ENCODE results near the gene SERP2.

The SERP2 gene

DNA sequence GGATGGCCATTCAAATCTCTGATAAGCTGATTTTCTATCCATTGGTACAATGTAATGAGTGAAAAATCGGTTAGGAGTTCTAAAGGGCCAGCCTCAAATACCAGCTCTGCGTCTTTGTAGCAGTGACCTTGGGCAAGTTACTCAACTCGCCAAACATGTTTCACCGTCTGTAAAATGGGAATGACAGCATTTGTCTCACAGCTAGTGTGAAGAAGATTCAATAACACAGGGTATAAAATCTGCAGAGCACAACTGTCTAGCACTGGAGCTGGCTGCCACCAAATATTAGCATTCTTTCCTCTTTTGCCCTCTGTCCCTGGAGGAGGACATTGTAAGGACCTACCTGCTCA is 22.1 kb upstream of the SERP2 start:
- Histone ChIP-seq H3K9me3 (ENCODE audit: insufficient read depth, low read length) (no peaks in the 10 kb centered on the region), H3K79me2 (ENCODE audit: insufficient read depth, low read length) (no peaks in the 10 kb centered on the region), H3K4me3 (ENCODE audit: insufficient read depth, low read length, poor library complexity, severe bottlenecking) (no peak overlapping the region), H3K9ac (ENCODE audit: low read length) (no peak overlapping the region), H2AFZ (ENCODE audit: low read depth, low read length, severe bottlenecking) (no peak overlapping the region), H3K27me3 (ENCODE audit: low read length) (no peaks in the 10 kb centered on the region), H4K20me1 (ENCODE audit: low read depth, low read length) (no peaks in the 10 kb centered on the region), H3K36me3 (ENCODE audit: low read length) (no peaks in the 10 kb centered on the region), H3K9me2 (replicated peaks; ENCODE audit: insufficient read depth, low read length) (no peaks in the 10 kb centered on the region), H3K4me2 (ENCODE audit: low read depth, low read length, poor library complexity, severe bottlenecking) (no peak overlapping the region), H3K27ac (ENCODE audit: low read depth, low read length) (no peak overlapping the region), H3F3A (ENCODE audit: insufficient read depth) (no peaks in the 10 kb centered on the region)
- TF ChIP-seq, protein P1, sequence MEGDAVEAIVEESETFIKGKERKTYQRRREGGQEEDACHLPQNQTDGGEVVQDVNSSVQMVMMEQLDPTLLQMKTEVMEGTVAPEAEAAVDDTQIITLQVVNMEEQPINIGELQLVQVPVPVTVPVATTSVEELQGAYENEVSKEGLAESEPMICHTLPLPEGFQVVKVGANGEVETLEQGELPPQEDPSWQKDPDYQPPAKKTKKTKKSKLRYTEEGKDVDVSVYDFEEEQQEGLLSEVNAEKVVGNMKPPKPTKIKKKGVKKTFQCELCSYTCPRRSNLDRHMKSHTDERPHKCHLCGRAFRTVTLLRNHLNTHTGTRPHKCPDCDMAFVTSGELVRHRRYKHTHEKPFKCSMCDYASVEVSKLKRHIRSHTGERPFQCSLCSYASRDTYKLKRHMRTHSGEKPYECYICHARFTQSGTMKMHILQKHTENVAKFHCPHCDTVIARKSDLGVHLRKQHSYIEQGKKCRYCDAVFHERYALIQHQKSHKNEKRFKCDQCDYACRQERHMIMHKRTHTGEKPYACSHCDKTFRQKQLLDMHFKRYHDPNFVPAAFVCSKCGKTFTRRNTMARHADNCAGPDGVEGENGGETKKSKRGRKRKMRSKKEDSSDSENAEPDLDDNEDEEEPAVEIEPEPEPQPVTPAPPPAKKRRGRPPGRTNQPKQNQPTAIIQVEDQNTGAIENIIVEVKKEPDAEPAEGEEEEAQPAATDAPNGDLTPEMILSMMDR (IDR thresholded peaks at IDR 0.05; ENCODE audit: insufficient read depth, low read length, poor library complexity, severe bottlenecking): no peak
- TF ChIP-seq EZH2phosphoT487 (conservative IDR thresholded peaks at IDR 0.05; ENCODE audit: low read length): no peak

DNA sequence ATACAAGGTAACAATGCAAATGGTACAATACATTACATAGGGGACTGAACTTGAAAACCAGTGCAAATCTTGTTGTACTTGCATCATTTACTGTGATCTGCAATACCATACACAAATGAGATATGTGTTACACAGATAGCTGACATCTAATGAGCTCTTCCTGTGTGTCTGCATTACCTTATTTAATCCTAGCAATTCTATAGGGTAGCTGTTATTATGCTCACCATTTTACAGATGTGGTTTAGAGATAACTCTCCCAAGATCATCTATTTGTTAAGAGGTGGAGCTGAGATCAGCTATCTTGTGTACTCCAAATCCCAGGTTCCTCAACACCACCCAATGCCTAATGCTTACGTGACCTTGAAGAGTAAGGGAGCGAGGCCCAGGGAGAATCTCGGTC is 21.4 kb upstream of the SERP2 start:
- Histone ChIP-seq H3K27ac (ENCODE audit: low read depth, low read length) (no peak overlapping the region), H3K9me3 (ENCODE audit: insufficient read depth, low read length) (no peaks in the 10 kb centered on the region), H3K4me3 (ENCODE audit: insufficient read depth, low read length, poor library complexity, severe bottlenecking) (no peak overlapping the region), H3K9me2 (replicated peaks; ENCODE audit: insufficient read depth, low read length) (no peaks in the 10 kb centered on the region), H3K27me3 (ENCODE audit: low read length) (no peaks in the 10 kb centered on the region), H3K9ac (ENCODE audit: low read length) (no peak overlapping the region), H3K36me3 (ENCODE audit: low read length) (no peaks in the 10 kb centered on the region), H3F3A (ENCODE audit: insufficient read depth) (no peaks in the 10 kb centered on the region), H4K20me1 (ENCODE audit: low read depth, low read length) (no peaks in the 10 kb centered on the region), H3K79me2 (ENCODE audit: insufficient read depth, low read length) (no peaks in the 10 kb centered on the region), H3K4me2 (ENCODE audit: low read depth, low read length, poor library complexity, severe bottlenecking) (no peak overlapping the region), H2AFZ (ENCODE audit: low read depth, low read length, severe bottlenecking) (no peak overlapping the region)
- TF ChIP-seq, protein P1 (IDR thresholded peaks at IDR 0.05; ENCODE audit: insufficient read depth, low read length, poor library complexity, severe bottlenecking): no peak
- TF ChIP-seq EZH2phosphoT487 (conservative IDR thresholded peaks at IDR 0.05; ENCODE audit: low read length): no peak

DNA sequence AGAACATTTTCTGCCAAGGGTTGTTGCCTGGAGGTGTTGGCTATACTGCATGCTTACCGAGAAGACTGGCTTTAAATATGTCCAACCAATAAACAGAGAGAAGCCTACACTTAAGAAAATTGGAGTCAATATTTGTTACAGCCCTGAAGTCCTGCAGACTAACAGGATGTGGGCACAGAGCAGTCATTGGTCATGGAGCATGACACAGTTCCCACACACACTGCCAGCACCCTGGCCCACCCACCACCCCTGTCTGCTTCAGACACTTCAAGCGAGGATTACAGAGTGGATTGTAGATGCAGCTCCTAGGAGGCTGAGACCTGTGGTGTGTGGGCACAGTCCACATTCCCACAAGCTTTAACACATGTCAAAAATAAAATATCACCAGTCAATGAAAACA is 21.0 kb upstream of the SERP2 start:
- Histone ChIP-seq H2AFZ (ENCODE audit: low read depth, low read length, severe bottlenecking) (no peak overlapping the region), H3K36me3 (ENCODE audit: low read length) (no peaks in the 10 kb centered on the region), H3K4me3 (ENCODE audit: insufficient read depth, low read length, poor library complexity, severe bottlenecking) (no peak overlapping the region), H3K9me2 (replicated peaks; ENCODE audit: insufficient read depth, low read length) (no peaks in the 10 kb centered on the region), H3K4me2 (ENCODE audit: low read depth, low read length, poor library complexity, severe bottlenecking) (no peak overlapping the region), H3K27me3 (ENCODE audit: low read length) (no peaks in the 10 kb centered on the region), H3K27ac (ENCODE audit: low read depth, low read length) (no peak overlapping the region), H3K9me3 (ENCODE audit: insufficient read depth, low read length) (no peaks in the 10 kb centered on the region), H4K20me1 (ENCODE audit: low read depth, low read length) (no peaks in the 10 kb centered on the region), H3K79me2 (ENCODE audit: insufficient read depth, low read length) (no peaks in the 10 kb centered on the region), H3F3A (ENCODE audit: insufficient read depth) (no peaks in the 10 kb centered on the region), H3K9ac (ENCODE audit: low read length) (no peak overlapping the region)
- TF ChIP-seq, protein P1 (IDR thresholded peaks at IDR 0.05; ENCODE audit: insufficient read depth, low read length, poor library complexity, severe bottlenecking): no peak
- no peak for TF ChIP-seq EZH2phosphoT487 (conservative IDR thresholded peaks at IDR 0.05; ENCODE audit: low read length)

DNA sequence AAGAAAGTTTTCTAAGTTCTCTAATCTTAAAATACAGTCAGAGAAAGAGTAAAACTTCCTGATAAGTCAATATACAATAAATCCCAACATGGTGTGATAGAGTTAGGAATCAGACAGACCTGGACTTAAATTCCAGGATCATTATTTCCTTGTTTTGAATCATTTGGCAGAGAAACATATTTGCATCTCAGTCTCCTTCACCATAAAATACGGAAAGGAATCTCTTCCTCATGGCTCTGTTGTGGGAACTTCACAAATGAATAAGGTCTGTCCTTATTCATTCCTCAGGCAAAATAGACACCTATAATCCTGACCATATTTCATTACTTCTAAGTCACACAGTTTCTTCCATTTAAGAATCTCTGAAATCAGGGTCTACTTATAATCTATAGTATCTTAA is 19.3 kb upstream of the SERP2 start:
- TF ChIP-seq EZH2phosphoT487 (conservative IDR thresholded peaks at IDR 0.05; ENCODE audit: low read length): no peak
- TF ChIP-seq, protein P1 (IDR thresholded peaks at IDR 0.05; ENCODE audit: insufficient read depth, low read length, poor library complexity, severe bottlenecking): no peak

More for the DNA sequence above, 19.3 kb upstream of the SERP2 start:
- no peaks in the 10 kb centered on the region for H3F3A ChIP-seq (ENCODE audit: insufficient read depth)
- H3K36me3 ChIP-seq (ENCODE audit: low read length): no peaks in the 10 kb centered on the region
- no peaks in the 10 kb centered on the region for H4K20me1 ChIP-seq (ENCODE audit: low read depth, low read length)
- H3K79me2 ChIP-seq (ENCODE audit: insufficient read depth, low read length): no peaks in the 10 kb centered on the region
- H3K27me3 ChIP-seq (ENCODE audit: low read length): no peaks in the 10 kb centered on the region
- no peak overlapping the region for H3K4me3 ChIP-seq (ENCODE audit: insufficient read depth, low read length, poor library complexity, severe bottlenecking)
- H2AFZ ChIP-seq (ENCODE audit: low read depth, low read length, severe bottlenecking): no peak overlapping the region
- H3K4me2 ChIP-seq (ENCODE audit: low read depth, low read length, poor library complexity, severe bottlenecking): no peak overlapping the region
- no peak overlapping the region for H3K9ac ChIP-seq (ENCODE audit: low read length)
- H3K9me3 ChIP-seq (ENCODE audit: insufficient read depth, low read length): no peaks in the 10 kb centered on the region
- no peak overlapping the region for H3K27ac ChIP-seq (ENCODE audit: low read depth, low read length)
- no peaks in the 10 kb centered on the region for H3K9me2 ChIP-seq (replicated peaks; ENCODE audit: insufficient read depth, low read length)
